Panc1 (cell line): ENCODE measurements around the gene SFMBT1. TPM values are rescaled to one million over a fixed set of nuclear protein-coding genes. Genes with fewer than 3 reads are reported as not detected.

Source experiments
- ATAC-seq: fragments of 200-7000 bp; cut with Tn5 transposase; 2 replicates; pipeline ENCODE4 v1.9.1; 2020; ENCODE audit warnings: mild to moderate bottlenecking, moderate library complexity
- BruUV-seq: library from RNA; stranded (reverse); fragments of 400-500 nt; replicated peaks from 2 replicates; lab custom pipeline; 2021; lab: Mats Ljungman, UMichigan
- CTCF ChIA-PET: fragments of 300-600 bp; sonication (Branson Sonifier 250); formaldehyde crosslinking; loops from one replicate; lab custom pipeline; 2022; ENCODE audit warnings: antibody characterized with exemption; lab: Charles Lee
- POLR2A ChIA-PET: fragments of 300-600 bp; sonication (Branson Sonifier 250); formaldehyde crosslinking; loops from one replicate; lab custom pipeline; 2022; ENCODE audit warnings: antibody characterized with exemption; lab: Charles Lee
- DNase-seq: peaks from one replicate; pipeline ENCODE4 v3.0.0-alpha.2; 2010; ENCODE audit warnings: low read depth, low spot score
- H3K27ac ChIP-seq: 2 replicates; pipeline ENCODE4 v1.5.1; 2011; ENCODE audit warnings: mild to moderate bottlenecking, low read length, inconsistent platforms
- H3K27me3 ChIP-seq: fragments of 200-500 bp; sonication (Bioruptor generic); 2 replicates; pipeline ENCODE4 v1.6.0; 2014; ENCODE audit warnings: low read length, inconsistent platforms; ENCODE audit not compliant: control insufficient read depth, insufficient read depth
- H3K36me3 ChIP-seq: fragments of 200-500 bp; sonication (Bioruptor generic); 2 replicates; pipeline ENCODE4 v1.5.1; 2014; ENCODE audit warnings: inconsistent platforms, mild to moderate bottlenecking, low read length, moderate library complexity; ENCODE audit not compliant: control insufficient read depth, insufficient read depth
- H3K4me1 ChIP-seq: 2 replicates; pipeline ENCODE4 v1.5.1; 2011; ENCODE audit warnings: inconsistent platforms, mild to moderate bottlenecking, low read length, moderate library complexity; ENCODE audit not compliant: control insufficient read depth, insufficient read depth
- H3K4me3 ChIP-seq, 2 experiments: 2 replicates each; pipeline ENCODE4 v1.5.1; 2011 to 2012; ENCODE audit warnings: low read depth in 2 of 2, low read length in 2 of 2, mild to moderate bottlenecking in 2 of 2, inconsistent platforms in 1 of 2, moderate library complexity in 1 of 2
- H3K9me3 ChIP-seq: fragments of 200-500 bp; sonication (Bioruptor generic); 2 replicates; pipeline ENCODE4 v1.5.1; 2014; ENCODE audit warnings: low read depth, mild to moderate bottlenecking, inconsistent platforms, low read length, moderate library complexity; ENCODE audit not compliant: control insufficient read depth, insufficient read depth
- CTCF ChIP-seq: fragments of 450-650 bp; IDR thresholded peaks from 2 replicates; pipeline ENCODE4 v1.5.1; 2017; ENCODE audit warnings: mild to moderate bottlenecking
- POLR2AphosphoS5 ChIP-seq: IDR thresholded peaks from 2 replicates; pipeline ENCODE4 v1.6.1; 2012; ENCODE audit warnings: mild to moderate bottlenecking, low read depth, low read length, moderate library complexity
- REST ChIP-seq, 2 experiments: IDR thresholded peaks; 2 replicates each; pipeline ENCODE4 v1.6.1; 2011 to 2012; ENCODE audit warnings: low read depth in 2 of 2, control low read depth in 1 of 2, low read length in 1 of 2, mild to moderate bottlenecking in 1 of 2, moderate library complexity in 1 of 2; ENCODE audit not compliant: insufficient read depth in 1 of 2
- SIN3A ChIP-seq: IDR thresholded peaks from 2 replicates; pipeline ENCODE4 v1.6.1; 2012; ENCODE audit warnings: low read depth, mild to moderate bottlenecking, low read length, moderate library complexity, borderline replicate concordance; ENCODE audit not compliant: insufficient read depth
- TCF7L2 ChIP-seq: IDR thresholded peaks from 2 replicates; pipeline ENCODE4 v1.6.1; 2011; ENCODE audit warnings: mild to moderate bottlenecking, low read depth, low read length, inconsistent platforms
- in situ Hi-C: cut with HindIII; loops from 2 replicates; pipeline ENCODE4 v1.10.0; 2016; ENCODE audit warnings: low sequenced_read_pairs, low pct_unique_long_range_greater_than_20kb
- intact Hi-C: fragments of 100-400 bp; cut with micrococcal nuclease; formaldehyde crosslinking; loops from one replicate; pipeline ENCODE4 v1.10.0; 2022; ENCODE audit not compliant: unreplicated experiment
- total RNA-seq: library from RNA; stranded (reverse); gene quantifications from one replicate; pipeline ENCODE4 v1.2.1, GENCODE V29; 2021; ENCODE audit not compliant: unreplicated experiment

Gene SFMBT1
- total RNA-seq, 1 experiment from 2014 or later = 24.4 TPM

DNA sequence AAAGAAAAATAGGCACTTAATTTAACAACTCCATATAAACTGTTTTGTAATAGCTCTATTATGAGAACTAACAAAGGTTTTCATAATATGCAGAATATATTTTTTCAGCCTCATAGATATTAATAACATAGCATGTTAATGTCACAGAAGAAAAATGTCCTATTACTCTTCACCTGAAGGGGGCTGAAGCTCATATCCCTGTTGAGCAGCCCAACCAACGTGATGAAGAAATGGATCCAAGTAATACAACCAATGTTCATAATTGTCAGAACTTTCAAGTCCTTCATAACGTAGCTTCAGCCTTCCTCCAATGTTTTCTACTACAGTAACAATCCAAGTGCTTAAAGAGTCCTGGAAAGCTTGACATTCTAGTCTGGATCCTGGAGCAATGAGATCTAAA, 114.0 kb downstream of the SFMBT1 start:
- intact Hi-C loops = no loop called here
- ChIA-PET CTCF (interaction anchor here (0.6 kb wide), 1 partner anchor 125 kb away, joined by 7 read pairs; no protein-coding TSS in a partner anchor), POLR2A (no interaction called here)
- no peak overlapping the region for H3K27ac ChIP-seq
- H3K27me3 ChIP-seq = no peaks in the 10 kb centered on the region
- in situ Hi-C loops = no loop called here
- no peaks in the 10 kb centered on the region; the same call in 1 of the 2 replicates for H3K36me3 ChIP-seq
- no peak overlapping the region for H3K4me3 ChIP-seq
- H3K9me3 ChIP-seq = no peaks in the 10 kb centered on the region
- no peak for TF ChIP-seq SIN3A
- no peak for TF ChIP-seq TCF7L2
- no peak; the same call in 1 of the 2 replicates for TF ChIP-seq CTCF
- no peak for TF ChIP-seq REST (IDR thresholded peaks at IDR 0.05; ENCODE audit: insufficient read depth in 1 of 2, low read depth in 2 of 2, low read length in 1 of 2)
- TF ChIP-seq POLR2AphosphoS5 = no peak
- ATAC-seq (no peak), DNase-seq (no peak)
- no peaks in the 10 kb centered on the region for H3K4me1 ChIP-seq
- BruUV-seq = no TSS peak

DNA sequence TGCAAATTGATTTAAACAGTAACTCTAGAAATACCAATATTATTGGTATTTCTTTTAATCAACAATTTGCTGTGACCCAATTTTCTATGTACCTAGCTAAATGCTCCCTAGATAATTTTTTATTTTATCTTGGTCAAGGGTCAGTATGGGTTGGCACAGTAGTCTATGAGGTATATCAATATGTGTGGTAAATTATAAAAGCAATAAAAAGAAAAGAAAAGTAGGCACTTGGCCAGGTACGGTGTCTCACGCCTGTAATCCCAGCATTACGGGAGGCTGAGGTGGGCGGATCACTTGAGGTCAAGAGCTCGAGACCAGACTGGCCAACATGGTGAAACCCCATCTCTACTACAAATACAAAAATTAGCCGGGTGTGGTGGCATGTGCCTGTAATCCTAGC, 114.5 kb downstream of the SFMBT1 start:
- no peaks in the 10 kb centered on the region for H3K27me3 ChIP-seq
- no peaks in the 10 kb centered on the region for H3K4me1 ChIP-seq
- no peak overlapping the region for H3K4me3 ChIP-seq
- H3K27ac ChIP-seq = no peak overlapping the region
- ChIA-PET POLR2A (no interaction called here), CTCF (interaction anchor here (0.6 kb wide), 1 partner anchor 126 kb away, joined by 7 read pairs; no protein-coding TSS in a partner anchor)
- intact Hi-C loops (no loop called here), in situ Hi-C loops (no loop called here)
- TF ChIP-seq CTCF (no peak), REST (IDR thresholded peaks at IDR 0.05; ENCODE audit: insufficient read depth in 1 of 2, low read depth in 2 of 2, low read length in 1 of 2) (no peak), POLR2AphosphoS5 (no peak), TCF7L2 (no peak), SIN3A (no peak)
- BruUV-seq = no TSS peak
- ATAC-seq = no peak
- no peaks in the 10 kb centered on the region; the same call in 1 of the 2 replicates for H3K36me3 ChIP-seq
- no peaks in the 10 kb centered on the region for H3K9me3 ChIP-seq
- no peak for DNase-seq
